K562 (cell line): Measurements from ENCODE around the gene IMP4. TPM values are rescaled to one million over a fixed set of nuclear protein-coding genes. Genes with fewer than 3 reads are reported as not detected.

Experiments used
- ASH1L ChIP-seq: fragments of 450-650 bp; IDR thresholded peaks from 2 replicates; pipeline ENCODE4 v1.6.1; 2018; ENCODE audit warnings: borderline replicate concordance, mild to moderate bottlenecking, low read depth; ENCODE audit not compliant: partially characterized antibody
- BRD4 ChIP-seq: fragments of 200-600 bp; sonication (generic); IDR thresholded peaks from 2 replicates; pipeline ENCODE4 v1.6.1; 2017; ENCODE audit warnings: inconsistent platforms
- CEBPZ ChIP-seq: fragments of 150-350 bp; IDR thresholded peaks from 2 replicates; pipeline ENCODE4 v1.6.1; 2014; ENCODE audit warnings: low read depth, mild to moderate bottlenecking, low read length, borderline replicate concordance
- CREBBP ChIP-seq: IDR thresholded peaks from one replicate; pipeline ENCODE4 v1.6.1; 2012; ENCODE audit warnings: low read depth, mild to moderate bottlenecking, control low read depth, inconsistent platforms, low read length
- CSDE1 ChIP-seq, 2 experiments: fragments of 450-650 bp; IDR thresholded peaks; 2 replicates each; pipeline ENCODE4 v1.6.1; 2016; ENCODE audit warnings: mild to moderate bottlenecking in 1 of 2
- HCFC1 ChIP-seq: IDR thresholded peaks from 2 replicates; pipeline ENCODE4 v1.6.1; 2012; ENCODE audit warnings: low read depth, low read length, improper control_type of control experiment
- HNRNPL ChIP-seq: fragments of 200-400 bp; formaldehyde crosslinking; IDR thresholded peaks from 2 replicates; pipeline ENCODE4 v1.6.1; 2017; ENCODE audit warnings: low read depth, mild to moderate bottlenecking, low read length
- IRF9 ChIP-seq: fragments of 450-650 bp; IDR thresholded peaks from 2 replicates; pipeline ENCODE4 v1.6.1; 2016; ENCODE audit warnings: missing biosample characterization, missing genetic modification characterization
- NR3C1 ChIP-seq: sonication (generic); formaldehyde crosslinking; IDR thresholded peaks from 2 replicates; pipeline ENCODE4 v1.8.1; 2022; ENCODE audit warnings: missing genetic modification reagents
- POLR3G ChIP-seq: IDR thresholded peaks from 2 replicates; pipeline ENCODE4 v1.6.1; 2011; ENCODE audit not compliant: insufficient read length, insufficient replicate concordance; ENCODE audit errors: extremely low read depth
- TEAD1 ChIP-seq, 2 experiments: fragments of 450-650 bp in 1 of 2; sonication (generic) in 1 of 2; formaldehyde crosslinking; IDR thresholded peaks; 2 replicates each; pipeline versions ENCODE4 v1.4.0 to v1.8.0; 2020 to 2022; ENCODE audit warnings: mild to moderate bottlenecking in 2 of 2, missing genetic modification reagents in 1 of 2
- YY1 ChIP-seq, 3 experiments: IDR thresholded peaks; 2 replicates each; pipeline ENCODE4 v1.6.1; 2011; ENCODE audit warnings: low read length in 2 of 3, mild to moderate bottlenecking in 2 of 3, moderate library complexity in 2 of 3, borderline replicate concordance in 1 of 3, control low read depth in 1 of 3, low read depth in 1 of 3; ENCODE audit not compliant: insufficient read depth in 3 of 3, insufficient replicate concordance in 2 of 3, control insufficient read depth in 1 of 3, insufficient read length in 1 of 3; ENCODE audit errors: extremely low read depth in 1 of 3
- ZNF12 ChIP-seq: sonication (generic); formaldehyde crosslinking; IDR thresholded peaks from 2 replicates; pipeline ENCODE4 v1.4.0; 2020; ENCODE audit warnings: mild to moderate bottlenecking, missing genetic modification reagents
- ZNF398 ChIP-seq: fragments of 250-450 bp; sonication (Bioruptor Pico); IDR thresholded peaks from 2 replicates; pipeline ENCODE4 v1.8.0; 2021; ENCODE audit warnings: moderate library complexity, mild to moderate bottlenecking, inconsistent platforms
- polyA plus RNA-seq, 8 experiments: library from polyadenylated mRNA; depleted of rRNA in 4 of 8; stranded (reverse) in 5 of 8; unstranded in 3 of 8; fragments of >200 nt; fragmentation: Nextera tagmentation in 2 of 8; fragmentation: Illumina TruSeq in 1 of 8; extraction: Ambion mirVana in 2 of 8; extraction: Trizol in 1 of 8; gene quantifications; 2 replicates each; pipeline versions ENCODE4 v1.2.1 to v1.2.3, GENCODE V29; 2011 to 2014; ENCODE audit warnings: inconsistent platforms in 1 of 8, missing spikeins in 1 of 8
- total RNA-seq, 7 experiments: library from RNA; depleted of rRNA in 6 of 7; stranded (reverse); fragments of >200 nt in 6 of 7; fragmentation: Illumina TruSeq in 2 of 7; extraction: Trizol in 2 of 7; gene quantifications; 2 replicates each; pipeline versions ENCODE4 v1.2.1 to v1.2.3, GENCODE V29; 2011 to 2021; ENCODE audit warnings: low replicate concordance in 1 of 7
- TF ChIP-seq, protein P1 (sequence below): fragments of 450-650 bp; IDR thresholded peaks from 2 replicates; pipeline ENCODE4 v1.6.1; 2017; ENCODE audit warnings: antibody characterized with exemption, mild to moderate bottlenecking

Gene IMP4
- total and polyA plus RNA-seq, 9 of the 15 experiments (the other 6 are each of a cell fraction or from before 2014, with no cell fraction given), result 35.4 to 209 (median 100.0) TPM

DNA sequence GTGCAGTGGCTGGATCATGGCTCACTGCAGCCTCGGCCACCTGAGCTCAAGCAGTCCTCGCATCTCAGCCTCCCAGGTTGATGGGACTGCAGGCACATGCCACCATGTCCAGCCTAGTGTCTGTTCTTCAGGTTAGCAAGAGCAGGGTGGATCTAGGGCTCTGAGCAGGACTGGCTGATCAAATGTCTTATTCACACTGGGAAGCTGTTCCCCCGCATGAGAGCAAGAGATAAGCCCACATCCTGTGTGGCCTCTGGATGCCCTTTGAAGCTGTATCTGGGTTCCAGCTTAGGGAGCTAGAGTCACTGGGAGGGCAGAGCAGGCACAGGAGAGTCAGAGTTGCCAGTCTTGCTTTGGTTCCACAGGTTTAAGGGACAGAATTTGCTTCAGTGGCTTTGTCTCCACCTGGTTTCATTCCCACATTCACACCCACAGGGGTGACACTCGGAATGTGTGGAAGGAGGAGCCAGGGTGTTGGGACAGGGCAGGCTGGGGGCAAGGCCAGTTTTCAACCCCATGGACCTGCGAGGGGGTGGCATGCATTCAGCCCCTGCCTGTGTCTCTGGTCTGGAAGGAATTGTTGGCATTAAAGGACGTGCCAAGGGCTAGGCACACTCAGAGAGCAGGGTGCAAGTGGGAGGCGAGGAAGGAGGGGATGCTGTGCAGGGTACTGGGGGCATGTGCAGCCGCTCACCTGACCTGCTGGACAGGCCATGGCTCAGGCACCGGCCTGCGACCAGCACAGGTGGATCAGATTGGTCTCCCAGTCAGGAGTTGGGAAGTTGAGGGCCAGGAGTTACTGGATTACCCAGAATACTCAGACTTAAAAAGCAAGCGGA, 37.6 kb downstream of the IMP4 start (continued):
- TF ChIP-seq, protein P1, sequence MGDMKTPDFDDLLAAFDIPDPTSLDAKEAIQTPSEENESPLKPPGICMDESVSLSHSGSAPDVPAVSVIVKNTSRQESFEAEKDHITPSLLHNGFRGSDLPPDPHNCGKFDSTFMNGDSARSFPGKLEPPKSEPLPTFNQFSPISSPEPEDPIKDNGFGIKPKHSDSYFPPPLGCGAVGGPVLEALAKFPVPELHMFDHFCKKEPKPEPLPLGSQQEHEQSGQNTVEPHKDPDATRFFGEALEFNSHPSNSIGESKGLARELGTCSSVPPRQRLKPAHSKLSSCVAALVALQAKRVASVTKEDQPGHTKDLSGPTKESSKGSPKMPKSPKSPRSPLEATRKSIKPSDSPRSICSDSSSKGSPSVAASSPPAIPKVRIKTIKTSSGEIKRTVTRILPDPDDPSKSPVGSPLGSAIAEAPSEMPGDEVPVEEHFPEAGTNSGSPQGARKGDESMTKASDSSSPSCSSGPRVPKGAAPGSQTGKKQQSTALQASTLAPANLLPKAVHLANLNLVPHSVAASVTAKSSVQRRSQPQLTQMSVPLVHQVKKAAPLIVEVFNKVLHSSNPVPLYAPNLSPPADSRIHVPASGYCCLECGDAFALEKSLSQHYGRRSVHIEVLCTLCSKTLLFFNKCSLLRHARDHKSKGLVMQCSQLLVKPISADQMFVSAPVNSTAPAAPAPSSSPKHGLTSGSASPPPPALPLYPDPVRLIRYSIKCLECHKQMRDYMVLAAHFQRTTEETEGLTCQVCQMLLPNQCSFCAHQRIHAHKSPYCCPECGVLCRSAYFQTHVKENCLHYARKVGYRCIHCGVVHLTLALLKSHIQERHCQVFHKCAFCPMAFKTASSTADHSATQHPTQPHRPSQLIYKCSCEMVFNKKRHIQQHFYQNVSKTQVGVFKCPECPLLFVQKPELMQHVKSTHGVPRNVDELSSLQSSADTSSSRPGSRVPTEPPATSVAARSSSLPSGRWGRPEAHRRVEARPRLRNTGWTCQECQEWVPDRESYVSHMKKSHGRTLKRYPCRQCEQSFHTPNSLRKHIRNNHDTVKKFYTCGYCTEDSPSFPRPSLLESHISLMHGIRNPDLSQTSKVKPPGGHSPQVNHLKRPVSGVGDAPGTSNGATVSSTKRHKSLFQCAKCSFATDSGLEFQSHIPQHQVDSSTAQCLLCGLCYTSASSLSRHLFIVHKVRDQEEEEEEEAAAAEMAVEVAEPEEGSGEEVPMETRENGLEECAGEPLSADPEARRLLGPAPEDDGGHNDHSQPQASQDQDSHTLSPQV, result peak; percentile 95
- no peak for TF ChIP-seq ASH1L
- no peak for TF ChIP-seq CEBPZ
- no peak for TF ChIP-seq HCFC1
- no peak for TF ChIP-seq ZNF398 (CRISPR knock-in tag)
- no peak for TF ChIP-seq ZNF12 (CRISPR knock-in tag)
- no peak for TF ChIP-seq BRD4
- TF ChIP-seq POLR3G, result no peak
- no peak for TF ChIP-seq NR3C1
- peak; percentile 87 for TF ChIP-seq HNRNPL
- peak in 1 of 2 experiments; percentile 66; a peak in 1 of 4 replicates for TF ChIP-seq TEAD1 (CRISPR knock-in tag; IDR thresholded peaks at IDR 0.05)
- TF ChIP-seq CSDE1 (IDR thresholded peaks at IDR 0.05), result no peak
- no peak for TF ChIP-seq IRF9
- peak in 2 of 3 experiments; percentile 8 to 35 for TF ChIP-seq YY1 (IDR thresholded peaks at IDR 0.05; ENCODE audit: borderline replicate concordance in 1 of 3, control insufficient read depth in 1 of 3, extremely low read depth in 1 of 3, insufficient read depth in 3 of 3, insufficient read length in 1 of 3, insufficient replicate concordance in 2 of 3, low read depth in 1 of 3, low read length in 2 of 3)
- no peak for TF ChIP-seq CREBBP
